ENCODE measurements around the gene KIAA1143.
A peak's percentile ranks its signal among the peaks of the same experiment; 100 is the strongest.

Gene KIAA1143

GRCh38 chr3:44761424-44762169, at the start of gene KIAA1143, which contains the start of gene KIF15:
KIAA1143 (minus strand) TSS chr3:44761619; CDS start chr3:44761602, 17 bp downstream.
KIF15 (plus strand) TSS chr3:44761794; CDS start chr3:44761866, 72 bp downstream.
- TF ChIP-seq, protein P1, sequence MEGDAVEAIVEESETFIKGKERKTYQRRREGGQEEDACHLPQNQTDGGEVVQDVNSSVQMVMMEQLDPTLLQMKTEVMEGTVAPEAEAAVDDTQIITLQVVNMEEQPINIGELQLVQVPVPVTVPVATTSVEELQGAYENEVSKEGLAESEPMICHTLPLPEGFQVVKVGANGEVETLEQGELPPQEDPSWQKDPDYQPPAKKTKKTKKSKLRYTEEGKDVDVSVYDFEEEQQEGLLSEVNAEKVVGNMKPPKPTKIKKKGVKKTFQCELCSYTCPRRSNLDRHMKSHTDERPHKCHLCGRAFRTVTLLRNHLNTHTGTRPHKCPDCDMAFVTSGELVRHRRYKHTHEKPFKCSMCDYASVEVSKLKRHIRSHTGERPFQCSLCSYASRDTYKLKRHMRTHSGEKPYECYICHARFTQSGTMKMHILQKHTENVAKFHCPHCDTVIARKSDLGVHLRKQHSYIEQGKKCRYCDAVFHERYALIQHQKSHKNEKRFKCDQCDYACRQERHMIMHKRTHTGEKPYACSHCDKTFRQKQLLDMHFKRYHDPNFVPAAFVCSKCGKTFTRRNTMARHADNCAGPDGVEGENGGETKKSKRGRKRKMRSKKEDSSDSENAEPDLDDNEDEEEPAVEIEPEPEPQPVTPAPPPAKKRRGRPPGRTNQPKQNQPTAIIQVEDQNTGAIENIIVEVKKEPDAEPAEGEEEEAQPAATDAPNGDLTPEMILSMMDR (IDR thresholded peaks at IDR 0.05; ENCODE audit: control extremely low read depth, extremely low read depth, low read depth, missing control alignments): peak; percentile 18
- CTCF ChIA-PET: interaction anchor here (1.2 to 1.3 kb wide), 2 partner anchors 15 to 18 kb away, joined by 3 read pairs; no protein-coding TSS in a partner anchor
- DNase-seq (ENCODE audit: extremely low spot score): peak; percentile 96
- POLR2A ChIA-PET: no interaction called here

DNA sequence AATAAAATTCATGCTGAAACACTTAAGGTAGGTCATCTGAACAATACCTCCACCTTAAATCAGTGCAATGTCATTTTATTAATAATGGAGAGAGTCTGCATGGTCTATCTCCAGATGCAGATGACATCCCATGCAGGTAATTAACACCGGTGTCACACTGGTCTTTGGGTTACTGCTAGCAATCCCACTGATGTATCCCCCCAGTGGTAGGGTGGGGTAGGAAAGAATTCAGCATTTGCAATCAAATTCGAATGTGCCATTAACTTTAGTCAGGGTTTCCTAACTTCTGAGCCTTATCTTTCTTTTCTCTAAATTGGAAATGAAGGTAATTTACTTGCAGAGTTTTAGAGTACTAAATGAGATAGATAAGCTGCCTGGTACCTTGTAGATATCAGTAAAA, 44.5 kb upstream of the KIAA1143 start:
- POLR2A ChIA-PET: no interaction called here
- CTCF ChIA-PET: interaction anchor here (0.8 to 1.4 kb wide), 2 partner anchors 8 to 12 kb away, joined by 4 read pairs; no protein-coding TSS in a partner anchor
- TF ChIP-seq, protein P1 (IDR thresholded peaks at IDR 0.05; ENCODE audit: control extremely low read depth, extremely low read depth, low read depth, missing control alignments): no peak
- DNase-seq (ENCODE audit: extremely low spot score): no peak

- no peak for DNase-seq (ENCODE audit: extremely low spot score)
- POLR2A ChIA-PET: no interaction called here
- TF ChIP-seq, protein P1 (IDR thresholded peaks at IDR 0.05; ENCODE audit: control extremely low read depth, extremely low read depth, low read depth, missing control alignments): no peak
- CTCF ChIA-PET: interaction anchor here (1.5 kb wide), 1 partner anchor 9 kb away, joined by 3 read pairs; no protein-coding TSS in a partner anchor
These were observed 41.9 kb upstream of the KIAA1143 start for GRCh38 chr3:44803298-44803697.

- DNase-seq (ENCODE audit: extremely low spot score): no peak
- ChIA-PET CTCF (interaction anchor here (1.5 kb wide), 1 partner anchor 10 kb away, joined by 3 read pairs; no protein-coding TSS in a partner anchor), POLR2A (no interaction called here)
- TF ChIP-seq, protein P1 (IDR thresholded peaks at IDR 0.05; ENCODE audit: control extremely low read depth, extremely low read depth, low read depth, missing control alignments): no peak
These were observed 40.6 kb upstream of the KIAA1143 start for GRCh38 chr3:44802011-44802410.

DNA sequence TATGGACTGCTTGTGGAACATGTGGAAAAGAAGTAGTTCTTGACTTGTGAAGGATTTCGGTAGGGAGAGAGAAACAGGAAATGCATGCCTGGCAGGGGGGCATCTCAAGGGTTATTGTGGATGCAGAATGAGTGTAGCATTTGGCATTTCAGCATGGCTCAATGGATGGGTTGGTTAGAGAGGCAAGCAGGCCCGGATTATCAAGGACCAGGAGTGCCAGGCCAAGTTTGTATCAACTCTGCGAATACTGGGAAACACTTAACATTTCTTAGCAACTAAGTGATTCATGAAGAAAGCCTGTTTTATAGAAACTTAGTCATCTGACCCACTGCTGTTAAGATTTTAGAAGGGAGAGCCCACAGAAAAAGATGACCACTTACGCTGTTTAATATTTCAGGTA, 33.8 kb upstream of the KIAA1143 start:
- ChIA-PET POLR2A (no interaction called here), CTCF (no interaction called here)
- TF ChIP-seq, protein P1 (IDR thresholded peaks at IDR 0.05; ENCODE audit: control extremely low read depth, extremely low read depth, low read depth, missing control alignments): no peak
- no peak for DNase-seq (ENCODE audit: extremely low spot score)

GRCh38 chr3:44782891-44783290, 21.5 kb upstream of the KIAA1143 start:
- DNase-seq (ENCODE audit: extremely low spot score): no peak
- TF ChIP-seq, protein P1 (IDR thresholded peaks at IDR 0.05; ENCODE audit: control extremely low read depth, extremely low read depth, low read depth, missing control alignments): no peak
- ChIA-PET POLR2A (no interaction called here), CTCF (interaction anchor here (1.0 kb wide), 1 partner anchor 9 kb away, joined by 3 read pairs; no protein-coding TSS in a partner anchor)
